Neural progenitor cell (in vitro differentiated cells): ENCODE results near the gene TLCD2. TPM values are rescaled to one million over a fixed set of nuclear protein-coding genes. Genes with fewer than 3 reads are reported as not detected.

Experiments used
- DNase-seq: peaks from one replicate; pipeline ENCODE4 v3.0.0-alpha.2; 2016; ENCODE audit warnings: low spot score
- H2AFZ ChIP-seq: fragments of 200-600 bp; sonication (generic); replicated peaks from 2 replicates; pipeline ENCODE4 v1.6.1; 2016; ENCODE audit warnings: antibody characterized with exemption
- H3F3A ChIP-seq: fragments of 200-600 bp; sonication (generic); 2 replicates; pipeline ENCODE4 v1.6.1; 2016; ENCODE audit warnings: antibody characterized with exemption, low read depth
- H3K27ac ChIP-seq: fragments of 200-600 bp; sonication (generic); 2 replicates; pipeline ENCODE4 v1.5.1; 2016; ENCODE audit warnings: mild to moderate bottlenecking
- H3K27me3 ChIP-seq: fragments of 200-600 bp; sonication (generic); 2 replicates; pipeline ENCODE4 v1.6.1; 2016; ENCODE audit warnings: mild to moderate bottlenecking, moderate library complexity
- H3K36me3 ChIP-seq: fragments of 200-600 bp; sonication (generic); 2 replicates; pipeline ENCODE4 v1.5.1; 2016
- H3K4me1 ChIP-seq: fragments of 200-600 bp; sonication (generic); 2 replicates; pipeline ENCODE4 v1.6.1; 2016; ENCODE audit warnings: mixed run types
- H3K4me2 ChIP-seq: fragments of 200-600 bp; sonication (generic); 2 replicates; pipeline ENCODE4 v1.6.1; 2016
- H3K4me3 ChIP-seq: fragments of 200-600 bp; sonication (generic); 2 replicates; pipeline ENCODE4 v1.5.1; 2016
- H3K79me2 ChIP-seq: fragments of 200-600 bp; sonication (generic); 2 replicates; pipeline ENCODE4 v1.6.1; 2016; ENCODE audit warnings: low read depth
- H3K9ac ChIP-seq: fragments of 200-600 bp; sonication (generic); 2 replicates; pipeline ENCODE4 v1.6.1; 2016
- H3K9me3 ChIP-seq: fragments of 200-600 bp; sonication (generic); 2 replicates; pipeline ENCODE4 v1.5.1; 2016; ENCODE audit warnings: low read depth
- H4K20me1 ChIP-seq: fragments of 200-600 bp; sonication (generic); 2 replicates; pipeline ENCODE4 v1.6.1; 2016; ENCODE audit warnings: low read depth
- H3K27ac Mint-ChIP-seq: 3 replicates; pipeline ENCODE4 v1.8.0; 2021; ENCODE audit warnings: mixed read lengths
- H3K27me3 Mint-ChIP-seq: 2 replicates; pipeline ENCODE4 v1.8.0; 2022; ENCODE audit warnings: low read depth, mild to moderate bottlenecking, inconsistent platforms, moderate library complexity, mixed read lengths; ENCODE audit not compliant: insufficient read depth
- H3K36me3 Mint-ChIP-seq: 3 replicates; pipeline ENCODE4 v1.8.0; 2021; ENCODE audit warnings: mixed read lengths
- H3K4me1 Mint-ChIP-seq: 3 replicates; pipeline ENCODE4 v1.8.0; 2021; ENCODE audit warnings: mixed read lengths
- H3K4me3 Mint-ChIP-seq: 3 replicates; pipeline ENCODE4 v1.8.0; 2021; ENCODE audit warnings: mild to moderate bottlenecking, moderate library complexity, mixed read lengths
- H3K9me3 Mint-ChIP-seq: 3 replicates; pipeline ENCODE4 v1.8.0; 2020; ENCODE audit warnings: mixed read lengths
- EZH2 ChIP-seq: fragments of 200-600 bp; sonication (generic); IDR thresholded peaks from 2 replicates; pipeline ENCODE4 v1.6.1; 2017; ENCODE audit warnings: antibody characterized with exemption, mild to moderate bottlenecking, moderate library complexity
- EZH2phosphoT487 ChIP-seq: fragments of 200-600 bp; sonication (generic); IDR thresholded peaks from 2 replicates; pipeline ENCODE4 v1.6.1; 2017; ENCODE audit warnings: antibody characterized with exemption
- total RNA-seq: library from RNA; depleted of rRNA; stranded (reverse); fragments of >200 nt; gene quantifications from 2 replicates; pipeline ENCODE4 v1.2.3, GENCODE V29; 2015; ENCODE audit warnings: low replicate concordance
- TF ChIP-seq, protein P1 (sequence below): fragments of 200-600 bp; sonication (generic); IDR thresholded peaks from 2 replicates; pipeline ENCODE4 v1.5.1; 2017; ENCODE audit warnings: antibody characterized with exemption, mild to moderate bottlenecking

TLCD2 gene
- total RNA-seq, 1 donor from 2014 or later = 0.15 TPM

DNA sequence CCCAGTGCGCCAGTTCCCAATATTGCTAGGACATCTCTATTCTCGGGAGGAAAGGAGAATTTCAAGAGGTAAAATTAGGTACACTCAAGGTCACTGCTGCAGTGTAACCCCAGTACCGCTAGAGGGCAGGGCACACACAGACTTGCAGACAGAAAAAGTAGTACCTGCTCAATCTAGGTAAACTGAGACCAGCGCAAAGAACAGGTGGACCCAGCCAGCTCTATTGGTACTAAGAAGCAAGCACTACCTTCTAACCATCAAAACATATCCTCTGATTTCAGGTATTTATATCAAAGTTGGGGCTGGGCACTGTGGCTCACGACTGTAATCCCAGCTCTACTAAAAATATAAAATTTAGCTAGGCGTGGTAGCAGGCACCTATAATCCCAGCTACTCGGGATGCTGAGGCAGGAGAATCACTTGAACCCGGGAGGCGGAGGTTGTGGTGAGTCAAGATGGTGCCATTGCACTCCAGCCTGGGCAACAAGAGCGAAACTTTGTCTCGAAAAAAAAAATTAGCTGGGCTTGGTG is 10.7 kb upstream of the TLCD2 start:
- no peak for TF ChIP-seq EZH2phosphoT487
- TF ChIP-seq, protein P1, sequence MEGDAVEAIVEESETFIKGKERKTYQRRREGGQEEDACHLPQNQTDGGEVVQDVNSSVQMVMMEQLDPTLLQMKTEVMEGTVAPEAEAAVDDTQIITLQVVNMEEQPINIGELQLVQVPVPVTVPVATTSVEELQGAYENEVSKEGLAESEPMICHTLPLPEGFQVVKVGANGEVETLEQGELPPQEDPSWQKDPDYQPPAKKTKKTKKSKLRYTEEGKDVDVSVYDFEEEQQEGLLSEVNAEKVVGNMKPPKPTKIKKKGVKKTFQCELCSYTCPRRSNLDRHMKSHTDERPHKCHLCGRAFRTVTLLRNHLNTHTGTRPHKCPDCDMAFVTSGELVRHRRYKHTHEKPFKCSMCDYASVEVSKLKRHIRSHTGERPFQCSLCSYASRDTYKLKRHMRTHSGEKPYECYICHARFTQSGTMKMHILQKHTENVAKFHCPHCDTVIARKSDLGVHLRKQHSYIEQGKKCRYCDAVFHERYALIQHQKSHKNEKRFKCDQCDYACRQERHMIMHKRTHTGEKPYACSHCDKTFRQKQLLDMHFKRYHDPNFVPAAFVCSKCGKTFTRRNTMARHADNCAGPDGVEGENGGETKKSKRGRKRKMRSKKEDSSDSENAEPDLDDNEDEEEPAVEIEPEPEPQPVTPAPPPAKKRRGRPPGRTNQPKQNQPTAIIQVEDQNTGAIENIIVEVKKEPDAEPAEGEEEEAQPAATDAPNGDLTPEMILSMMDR = peak; percentile 99
- no peaks in the 10 kb centered on the region for H3K36me3 Mint-ChIP-seq
- peak overlapping the region; percentile 59 for H3K4me3 Mint-ChIP-seq
- H3K9ac ChIP-seq = no peak overlapping the region
- peak; percentile 64 for DNase-seq
- peaks cover 43% of the 10 kb centered on the region for H3F3A ChIP-seq
- no peak overlapping the region for H2AFZ ChIP-seq
- peaks cover 22% of the 10 kb centered on the region for H3K4me1 Mint-ChIP-seq
- no peak overlapping the region for H3K4me2 ChIP-seq
- no peaks in the 10 kb centered on the region for H3K36me3 ChIP-seq
- peaks cover 8% of the 10 kb centered on the region for H3K4me1 ChIP-seq
- H3K27me3 ChIP-seq = no peaks in the 10 kb centered on the region
- H4K20me1 ChIP-seq = peaks cover under 1% of the 10 kb centered on the region
- no peaks in the 10 kb centered on the region for H3K79me2 ChIP-seq
- H3K4me3 ChIP-seq = no peak overlapping the region
- H3K9me3 Mint-ChIP-seq = no peaks in the 10 kb centered on the region
- peaks cover 7% of the 10 kb centered on the region for H3K27me3 Mint-ChIP-seq
- no peaks in the 10 kb centered on the region for H3K9me3 ChIP-seq
- no peak overlapping the region for H3K27ac Mint-ChIP-seq
- H3K27ac ChIP-seq = no peak overlapping the region

DNA sequence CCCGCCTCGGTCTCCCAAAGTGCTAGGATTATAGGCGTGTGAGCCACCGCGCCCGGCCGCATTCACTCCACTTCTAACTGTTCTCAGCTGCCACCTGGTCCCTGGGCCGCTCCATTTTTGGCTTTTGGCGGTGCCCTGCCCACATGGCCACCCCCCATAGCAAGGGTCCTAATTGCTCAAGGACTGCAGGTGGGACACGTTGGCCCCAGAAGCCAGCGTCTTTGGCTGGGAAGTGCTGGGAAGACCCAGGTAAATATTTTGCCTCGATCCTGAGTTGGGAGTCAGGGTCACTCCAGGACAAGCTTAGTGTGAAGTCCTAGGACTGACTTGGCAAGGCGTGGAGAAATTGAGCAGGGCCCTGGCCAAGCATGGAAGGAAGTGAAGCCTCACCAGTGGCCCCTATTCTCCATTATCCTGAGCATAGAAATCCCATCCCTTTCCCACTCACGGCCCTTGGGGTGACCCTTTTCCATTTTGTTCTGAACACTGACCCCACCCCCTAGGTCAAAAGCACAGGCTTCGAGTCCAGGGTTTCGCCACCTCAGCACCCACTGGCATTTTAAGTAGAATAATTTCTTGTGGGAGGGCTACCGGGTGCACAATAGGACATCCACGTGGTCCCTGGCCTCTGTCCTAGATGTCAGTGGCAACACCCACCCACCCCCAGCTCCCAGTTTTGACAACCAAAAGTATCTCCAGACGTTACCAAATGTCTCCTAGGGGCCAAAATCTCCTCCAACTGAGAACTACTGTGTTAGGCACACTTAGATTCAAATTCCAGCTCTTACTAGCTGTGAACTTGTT is 8.4 kb upstream of the TLCD2 start:
- peaks cover 25% of the 10 kb centered on the region for H3K4me1 ChIP-seq
- Mint-ChIP-seq H3K27me3 (peaks cover 3% of the 10 kb centered on the region), H3K36me3 (no peaks in the 10 kb centered on the region), H3K9me3 (no peaks in the 10 kb centered on the region), H3K27ac (no peak overlapping the region), H3K4me3 (peak overlapping the region; percentile 95), H3K4me1 (peaks cover 32% of the 10 kb centered on the region)
- no peak overlapping the region for H3K27ac ChIP-seq
- no peak for TF ChIP-seq EZH2
- TF ChIP-seq, protein P1 = no peak
- no peak overlapping the region for H3K9ac ChIP-seq
- peak overlapping the region; percentile 72 for H3K4me3 ChIP-seq
- H3K27me3 ChIP-seq = no peaks in the 10 kb centered on the region
- H3K36me3 ChIP-seq = no peaks in the 10 kb centered on the region
- no peak for DNase-seq
- H3K79me2 ChIP-seq = no peaks in the 10 kb centered on the region
- H3F3A ChIP-seq = peaks cover 51% of the 10 kb centered on the region
- no peak overlapping the region for H2AFZ ChIP-seq
- no peaks in the 10 kb centered on the region for H3K9me3 ChIP-seq
- peak overlapping the region; percentile 86 for H3K4me2 ChIP-seq
- H4K20me1 ChIP-seq = peaks cover 13% of the 10 kb centered on the region

DNA sequence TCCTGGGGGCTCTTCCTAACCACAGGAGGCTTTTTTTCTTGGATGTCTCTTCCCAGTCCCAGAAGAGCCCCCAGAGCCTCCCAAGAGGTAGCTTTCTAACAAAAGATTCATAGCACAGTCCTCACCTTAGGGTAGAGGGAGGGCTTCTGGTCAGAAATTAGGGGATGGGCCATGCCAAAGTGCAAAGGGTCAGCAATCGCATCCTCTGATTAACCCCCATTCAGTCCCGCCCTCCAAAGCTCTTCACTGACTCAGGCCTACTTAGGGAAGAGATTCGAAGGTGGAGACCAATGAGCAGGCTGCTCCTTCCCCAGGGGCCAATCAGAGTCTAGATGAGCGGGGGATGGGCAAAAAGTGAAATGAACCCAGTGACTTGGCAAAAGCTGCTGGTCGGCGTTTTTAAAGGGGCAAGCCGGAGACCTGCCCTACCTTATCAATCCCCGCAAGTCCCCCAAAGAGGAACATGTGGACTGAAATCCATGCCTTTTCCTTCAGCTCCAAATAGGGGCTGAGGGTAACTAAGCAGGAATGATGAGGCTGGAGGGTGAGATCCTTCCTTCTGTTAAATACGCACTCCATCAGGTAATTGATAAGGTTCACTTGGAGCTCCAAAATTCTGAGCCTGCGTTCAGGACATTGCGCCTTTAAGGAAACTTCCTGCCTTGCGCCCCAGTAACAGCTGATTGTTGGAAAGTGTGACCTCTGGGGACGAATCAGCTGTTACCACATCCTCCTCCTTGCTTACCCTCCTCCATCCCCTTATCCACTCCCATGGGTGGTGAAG is 6.9 kb upstream of the TLCD2 start:
- Histone ChIP-seq H3K79me2 (no peaks in the 10 kb centered on the region), H2AFZ (peak overlapping the region; percentile 48), H3F3A (peaks cover 50% of the 10 kb centered on the region), H3K27me3 (no peaks in the 10 kb centered on the region), H4K20me1 (peaks cover 13% of the 10 kb centered on the region), H3K4me2 (peak overlapping the region; percentile 86), H3K36me3 (no peaks in the 10 kb centered on the region), H3K27ac (peak overlapping the region; percentile 96), H3K9ac (peak overlapping the region; percentile 68), H3K9me3 (no peaks in the 10 kb centered on the region), H3K4me3 (peak overlapping the region; percentile 72), H3K4me1 (peaks cover 25% of the 10 kb centered on the region)
- Mint-ChIP-seq H3K36me3 (no peaks in the 10 kb centered on the region), H3K27ac (peak overlapping the region; percentile 97), H3K4me3 (peak overlapping the region; percentile 95), H3K27me3 (peaks cover 3% of the 10 kb centered on the region), H3K9me3 (no peaks in the 10 kb centered on the region), H3K4me1 (peaks cover 41% of the 10 kb centered on the region)
- DNase-seq = peak; percentile 97
- TF ChIP-seq, protein P1 = no peak
